Psoas muscle (tissue), 8 donors: ENCODE measurements around the gene KCNMA1. TPM values are rescaled to one million over a fixed set of nuclear protein-coding genes. Genes with fewer than 3 reads are reported as not detected.

Experiments used
- ATAC-seq, 4 donors: fragments of 200-7000 bp; cut with Tn5 transposase; one replicate each; pipeline ENCODE4 v1.9.1; 2020; ENCODE audit warnings: moderate library complexity in 3 of 4, mild to moderate bottlenecking in 2 of 4
- DNase-seq, 2 donors: peaks; one replicate each; pipeline ENCODE4 v3.0.0-alpha.2; 2020
- H3K27ac ChIP-seq: fragments of 200-600 bp; one replicate; pipeline ENCODE4 v1.8.0; 2022
- H3K27me3 ChIP-seq, 3 donors: fragments of 200-600 bp in 1 of 3; one replicate each; pipeline versions ENCODE4 v1.6.1 to v1.8.0; 2013 to 2022; ENCODE audit warnings: low read length in 2 of 3, mild to moderate bottlenecking in 2 of 3, moderate library complexity in 1 of 3; ENCODE audit not compliant: insufficient read depth in 3 of 3
- H3K36me3 ChIP-seq, 2 donors: fragments of 200-600 bp in 1 of 2; one replicate each; pipeline versions ENCODE4 v1.6.1 to v1.8.0; 2013 to 2022; ENCODE audit warnings: low read depth in 1 of 2, mild to moderate bottlenecking in 1 of 2, moderate library complexity in 1 of 2; ENCODE audit not compliant: insufficient read depth in 1 of 2
- H3K4me1 ChIP-seq: fragments of 200-600 bp; one replicate; pipeline ENCODE4 v1.8.0; 2022
- H3K4me3 ChIP-seq: fragments of 200-600 bp; one replicate; pipeline ENCODE4 v1.8.0; 2022; ENCODE audit warnings: mild to moderate bottlenecking
- H3K9me3 ChIP-seq: fragments of 200-600 bp; one replicate; pipeline ENCODE4 v1.8.0; 2022
- WGBS, 3 donors: extraction: QIAGEN DNeasy Blood & Tissue Kit; methylation state at CpG; one replicate each; pipeline versions ENCODE4 v1.1.6 to v1.1.7; 2013; 5-methylcytosine and 5-hydroxymethylcytosine counted together
- intact Hi-C, 2 donors: fragments of 100-400 bp; cut with DNase I; formaldehyde crosslinking; loops; one replicate each; pipeline versions ENCODE4 v1.11.0 to v1.14.2; 2022
- polyA plus RNA-seq, 3 donors: library from polyadenylated mRNA; stranded (reverse); fragments of 200-250 nt; gene quantifications; one replicate each; pipeline ENCODE4 v1.2.3, GENCODE V29; 2013
- total RNA-seq, 4 donors: library from RNA; stranded (reverse); fragmentation: NEBNext Ultra II Directional in 2 of 4; extraction: Animal tissue kit (Norgen Biotek cat#: 25700) in 2 of 4; gene quantifications; one replicate each; pipeline versions ENCODE4 v1.2.1 to v1.2.4, GENCODE V29; 2021 to 2023
- TF ChIP-seq, protein P1 (sequence below): fragments of 200-600 bp; IDR thresholded peaks from one replicate; pipeline ENCODE4 v1.8.0; 2022; ENCODE audit warnings: antibody characterized with exemption
- donor health status: healthy with polysubstance abuse.
- donor health status: DM: no; HTN: no; CAD: no; lungs with moderate emphysema.
- donor health status: Bipolar disorder and iron deficiency.
- donor health status: healthy.
- donor health status: DM: yes; HTN: yes; CAD: no.
- donor health status: DM: no; HTN: no; CAD: no.
- donor health status: DM: no; HTN: no; CAD: no.
- donor health status: DM: yes; HTN: yes; CAD: no.

Gene KCNMA1
- total and polyA plus RNA-seq, 7 donors, result 7.9 to 53.0 (median 41.9) TPM

DNA sequence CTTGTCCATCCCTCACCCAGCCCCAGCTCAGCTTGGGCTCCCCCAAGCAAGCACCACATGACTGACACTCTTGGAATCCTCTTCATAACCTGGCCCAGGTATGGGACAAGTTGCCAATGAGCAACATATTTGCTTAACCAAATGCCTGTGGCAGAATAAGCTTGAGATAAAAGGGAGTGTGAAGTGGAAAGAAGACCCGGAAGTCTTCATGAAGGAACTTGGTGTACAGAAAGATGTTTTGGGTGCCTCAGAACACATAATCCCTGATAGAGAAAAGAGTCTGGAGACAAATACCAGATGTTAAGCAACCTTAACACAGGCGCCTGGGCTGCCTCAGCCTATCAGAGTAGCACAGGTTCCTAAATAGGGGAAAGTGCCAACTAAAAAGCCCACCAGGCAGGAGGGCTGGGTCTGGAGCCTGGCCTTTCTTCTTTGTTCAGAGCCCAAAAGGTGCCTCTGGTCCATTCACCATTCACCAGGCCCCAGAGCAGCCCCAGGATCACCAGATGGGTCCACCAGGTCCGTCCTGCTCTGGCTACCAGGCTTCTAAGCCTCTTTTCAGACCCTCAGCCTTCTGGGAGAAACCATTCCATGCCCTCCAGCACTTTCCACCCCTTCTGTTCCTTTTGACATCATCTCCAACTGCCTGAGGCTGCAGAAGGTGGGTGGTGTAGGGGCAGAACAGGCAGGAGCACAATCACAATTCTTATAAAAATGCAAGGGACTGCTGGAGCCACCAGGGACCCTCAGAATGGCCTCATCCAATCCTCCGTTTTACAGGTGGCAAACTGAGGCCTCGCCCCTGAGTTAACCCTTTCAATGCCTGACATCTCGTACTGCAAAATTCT, 22.6 kb downstream of the KCNMA1 start:
- Histone ChIP-seq H3K9me3 (no peaks in the 10 kb centered on the region), H3K27me3 (no peaks in the 10 kb centered on the region), H3K4me3 (no peak overlapping the region), H3K27ac (no peak overlapping the region), H3K36me3 (no peaks in the 10 kb centered on the region), H3K4me1 (peaks cover 15% of the 10 kb centered on the region)
- intact Hi-C loops, result no loop called here
- TF ChIP-seq, protein P1, sequence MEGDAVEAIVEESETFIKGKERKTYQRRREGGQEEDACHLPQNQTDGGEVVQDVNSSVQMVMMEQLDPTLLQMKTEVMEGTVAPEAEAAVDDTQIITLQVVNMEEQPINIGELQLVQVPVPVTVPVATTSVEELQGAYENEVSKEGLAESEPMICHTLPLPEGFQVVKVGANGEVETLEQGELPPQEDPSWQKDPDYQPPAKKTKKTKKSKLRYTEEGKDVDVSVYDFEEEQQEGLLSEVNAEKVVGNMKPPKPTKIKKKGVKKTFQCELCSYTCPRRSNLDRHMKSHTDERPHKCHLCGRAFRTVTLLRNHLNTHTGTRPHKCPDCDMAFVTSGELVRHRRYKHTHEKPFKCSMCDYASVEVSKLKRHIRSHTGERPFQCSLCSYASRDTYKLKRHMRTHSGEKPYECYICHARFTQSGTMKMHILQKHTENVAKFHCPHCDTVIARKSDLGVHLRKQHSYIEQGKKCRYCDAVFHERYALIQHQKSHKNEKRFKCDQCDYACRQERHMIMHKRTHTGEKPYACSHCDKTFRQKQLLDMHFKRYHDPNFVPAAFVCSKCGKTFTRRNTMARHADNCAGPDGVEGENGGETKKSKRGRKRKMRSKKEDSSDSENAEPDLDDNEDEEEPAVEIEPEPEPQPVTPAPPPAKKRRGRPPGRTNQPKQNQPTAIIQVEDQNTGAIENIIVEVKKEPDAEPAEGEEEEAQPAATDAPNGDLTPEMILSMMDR, result no peak
- DNase-seq (no peak), ATAC-seq (no peak)
- 73 to 79% (median 78%) methylated on average over 6 of the region's 6 CpGs for WGBS, 3 donors

DNA sequence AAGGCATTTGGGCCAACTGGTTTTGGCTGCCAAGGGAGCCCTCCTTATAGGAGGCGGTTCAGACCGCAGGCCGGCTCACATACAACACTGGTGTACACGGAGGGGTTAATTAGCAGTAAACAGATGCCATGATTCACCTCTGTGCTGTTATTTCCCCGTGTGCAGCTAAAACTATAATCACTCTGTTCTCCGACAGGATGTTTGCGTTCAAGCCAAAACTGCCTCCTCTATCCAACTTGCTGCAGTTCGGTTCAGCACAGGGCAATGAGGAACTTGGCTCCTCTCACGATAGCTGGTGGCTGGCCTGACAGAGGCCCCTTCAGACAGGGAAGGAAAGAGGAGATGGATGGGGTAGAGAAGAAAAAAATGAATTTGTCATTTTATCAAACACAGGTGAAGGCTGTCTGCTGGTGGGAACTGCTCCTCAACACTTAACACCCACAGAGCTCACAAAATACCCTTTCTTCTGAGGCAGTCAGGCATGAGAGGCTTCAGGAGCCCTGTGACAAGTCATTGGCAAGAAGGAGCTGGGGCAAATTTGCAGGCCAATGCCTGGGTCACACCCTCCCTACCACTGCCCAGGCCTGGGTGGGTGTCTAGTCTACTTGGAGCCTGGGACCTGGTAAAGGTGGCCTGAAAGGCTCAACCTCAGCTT, 24.0 kb downstream of the KCNMA1 start:
- TF ChIP-seq, protein P1, result no peak
- no peak overlapping the region for H3K4me3 ChIP-seq
- peaks cover 15% of the 10 kb centered on the region for H3K4me1 ChIP-seq
- no peak for DNase-seq
- H3K9me3 ChIP-seq, result no peaks in the 10 kb centered on the region
- no peaks in the 10 kb centered on the region for H3K27me3 ChIP-seq
- ATAC-seq, result no peak
- no peaks in the 10 kb centered on the region for H3K36me3 ChIP-seq
- intact Hi-C loops, result no loop called here
- H3K27ac ChIP-seq, result no peak overlapping the region
- WGBS, 3 donors, result 64 to 74% (median 73%) methylated on average over 9 of the region's 9 CpGs

DNA sequence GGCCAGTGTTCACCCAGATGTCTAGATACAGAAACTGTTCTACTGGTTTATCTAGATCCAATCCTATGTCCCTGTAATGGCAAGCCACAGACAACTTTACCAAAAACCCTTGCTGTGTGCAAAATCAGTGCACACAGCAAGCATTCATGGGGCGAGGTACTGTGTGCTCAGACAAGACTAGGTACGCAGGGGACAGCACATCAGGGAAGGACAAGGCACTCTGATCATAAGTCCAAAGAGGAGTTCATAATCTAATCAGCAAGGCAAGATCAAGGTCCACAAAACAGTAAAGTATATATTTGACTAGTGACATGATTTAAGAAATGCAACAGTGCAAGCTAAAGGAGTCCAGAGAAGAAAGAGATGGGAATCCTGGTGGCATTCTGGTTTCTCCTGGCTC, 25.9 kb downstream of the KCNMA1 start:
- no peak for ATAC-seq
- H3K27me3 ChIP-seq, result no peaks in the 10 kb centered on the region
- TF ChIP-seq, protein P1, result no peak
- DNase-seq, result no peak
- H3K9me3 ChIP-seq, result no peaks in the 10 kb centered on the region
- 97 to 98% (median 98%) methylated on average over 2 of the region's 2 CpGs for WGBS, 3 donors
- intact Hi-C loops, result no loop called here
- peaks cover 15% of the 10 kb centered on the region for H3K4me1 ChIP-seq
- no peak overlapping the region for H3K4me3 ChIP-seq
- H3K36me3 ChIP-seq, result no peaks in the 10 kb centered on the region
- no peak overlapping the region for H3K27ac ChIP-seq

DNA sequence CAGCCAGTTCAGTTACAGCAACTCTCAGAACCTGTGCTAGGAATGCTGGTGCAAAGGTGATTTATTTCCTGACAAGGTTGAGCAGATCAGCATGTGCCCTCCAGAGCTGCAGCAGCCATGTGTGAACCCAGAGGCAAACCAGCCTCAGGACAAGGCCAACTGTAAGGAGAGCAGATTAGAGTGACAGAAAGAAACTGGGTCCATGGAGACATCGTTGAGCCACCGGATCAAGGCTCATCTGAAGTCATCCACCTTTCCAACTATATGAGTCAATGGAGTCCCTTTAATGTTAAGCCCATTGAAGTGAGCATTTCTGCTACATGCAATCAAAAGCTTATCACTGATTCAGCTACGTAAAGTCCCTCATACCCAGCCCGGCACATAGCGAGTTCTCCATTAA, 26.4 kb downstream of the KCNMA1 start:
- no peaks in the 10 kb centered on the region for H3K36me3 ChIP-seq
- H3K27ac ChIP-seq, result no peak overlapping the region
- H3K27me3 ChIP-seq, result no peaks in the 10 kb centered on the region
- WGBS, 3 donors, result 78 to 95% (median 92%) methylated on average over 5 of the region's 5 CpGs
- peak in 1 of 4 donors; percentile 38 for ATAC-seq
- no peak for DNase-seq
- H3K4me1 ChIP-seq, result peaks cover 15% of the 10 kb centered on the region
- TF ChIP-seq, protein P1, result no peak
- H3K9me3 ChIP-seq, result no peaks in the 10 kb centered on the region
- no peak overlapping the region for H3K4me3 ChIP-seq
- intact Hi-C loops, result no loop called here
